H1 (cell line): ENCODE data around the gene KRT1. TPM values are rescaled to one million over a fixed set of nuclear protein-coding genes. Genes with fewer than 3 reads are reported as not detected.

Experiments used
- CTCF ChIA-PET: fragments of 300-600 bp; sonication (Branson Sonifier 250); formaldehyde crosslinking; loops from one replicate; lab custom pipeline; 2021; ENCODE audit not compliant: partially characterized antibody; lab: Charles Lee
- POLR2A ChIA-PET: fragments of 300-600 bp; sonication (Branson Sonifier 250); formaldehyde crosslinking; loops from one replicate; lab custom pipeline; 2021; ENCODE audit warnings: inconsistent platforms; ENCODE audit not compliant: partially characterized antibody; lab: Charles Lee
- DNase-seq, 2 experiments: peaks; one replicate each; pipeline versions ENCODE4 v3.0.0 to v3.0.0-alpha.2; 2010 to 2022; ENCODE audit warnings: low spot score in 2 of 2, low read depth in 1 of 2, mixed read lengths in 1 of 2
- FAIRE-seq: peaks from 2 replicates; lab custom pipeline; 2011; peaks lifted over from hg19 to GRCh38; lab: Jason Lieb, UNC
- H2AFZ ChIP-seq: 2 replicates; pipeline ENCODE4 v1.8.1; 2012; ENCODE audit warnings: low read length, inconsistent platforms
- H2AK5ac ChIP-seq: 2 replicates; pipeline ENCODE4 v1.6.1; 2013; ENCODE audit warnings: low read depth, low read length
- H2BK120ac ChIP-seq: replicated peaks from 2 replicates; pipeline ENCODE3; 2013; ENCODE audit warnings: low read depth, low read length, inconsistent platforms
- H2BK12ac ChIP-seq: 2 replicates; pipeline ENCODE4 v1.6.1; 2013; ENCODE audit warnings: low read depth, low read length
- H2BK15ac ChIP-seq: 2 replicates; pipeline ENCODE4 v1.6.1; 2013; ENCODE audit warnings: low read length
- H2BK20ac ChIP-seq: 2 replicates; pipeline ENCODE4 v1.6.1; 2013; ENCODE audit warnings: low read length
- H2BK5ac ChIP-seq: 2 replicates; pipeline ENCODE4 v1.6.1; 2013; ENCODE audit warnings: low read depth, low read length
- H3K14ac ChIP-seq: 2 replicates; pipeline ENCODE4 v1.6.1; 2013; ENCODE audit warnings: inconsistent platforms; ENCODE audit not compliant: insufficient read length
- H3K18ac ChIP-seq: 2 replicates; pipeline ENCODE4 v1.6.1; 2013; ENCODE audit warnings: low read length; ENCODE audit errors: extremely low read depth
- H3K23ac ChIP-seq: 2 replicates; pipeline ENCODE4 v1.6.1; 2013; ENCODE audit warnings: inconsistent platforms; ENCODE audit not compliant: insufficient read length
- H3K23me2 ChIP-seq: 2 replicates; pipeline ENCODE4 v1.6.1; 2013; ENCODE audit warnings: low read depth, low read length
- H3K27ac ChIP-seq: 2 replicates; pipeline ENCODE4 v1.6.1; 2011; ENCODE audit warnings: low read depth, low read length, inconsistent platforms
- H3K27me3 ChIP-seq, 4 experiments: replicated peaks in 1 of 4; 1 replicate in 1 of 4; 2 replicates in 3 of 4; pipeline versions ENCODE4 v1.6.1 to v1.8.1; 2011 to 2013; ENCODE audit warnings: low read length in 3 of 4, mild to moderate bottlenecking in 3 of 4, inconsistent platforms in 2 of 4, mixed read lengths in 2 of 4, moderate library complexity in 1 of 4; ENCODE audit not compliant: control insufficient read depth in 3 of 4, insufficient read depth in 3 of 4; ENCODE audit errors: extremely low read depth in 1 of 4
- H3K36me3 ChIP-seq, 4 experiments: 2 replicates each; pipeline versions ENCODE4 v1.6.1 to v1.8.1; 2011 to 2013; ENCODE audit warnings: mild to moderate bottlenecking in 4 of 4, low read length in 3 of 4, moderate library complexity in 2 of 4, control low read depth in 1 of 4, inconsistent platforms in 1 of 4; ENCODE audit not compliant: insufficient read depth in 4 of 4, control insufficient read depth in 2 of 4
- H3K4ac ChIP-seq: replicated peaks from 2 replicates; pipeline ENCODE3; 2013; ENCODE audit warnings: low read length, low read depth, mixed read lengths, inconsistent platforms; ENCODE audit not compliant: insufficient read length
- H3K4me1 ChIP-seq, 4 experiments: replicated peaks in 1 of 4; 1 replicate in 1 of 4; 2 replicates in 3 of 4; pipeline versions ENCODE4 v1.6.1 to v1.8.1; 2011 to 2013; ENCODE audit warnings: low read length in 3 of 4, inconsistent platforms in 2 of 4, mixed read lengths in 1 of 4; ENCODE audit not compliant: insufficient read depth in 4 of 4, control insufficient read depth in 3 of 4
- H3K4me2 ChIP-seq, 2 experiments: 2 replicates each; pipeline versions ENCODE4 v1.6.1 to v1.8.1; 2011 to 2013; ENCODE audit warnings: low read depth in 2 of 2, low read length in 2 of 2, control low read depth in 1 of 2, inconsistent platforms in 1 of 2, mild to moderate bottlenecking in 1 of 2; ENCODE audit not compliant: insufficient read depth in 1 of 2
- H3K4me3 ChIP-seq, 4 experiments: fragments of 200-600, 300-600 bp in 1 of 4; sonication (generic), shearing (Covaris generic), sonication (Bioruptor Twin) in 1 of 4; 2 replicates each; pipeline versions ENCODE4 v1.5.1 to v1.8.1; 2011 to 2016; ENCODE audit warnings: low read length in 4 of 4, low read depth in 3 of 4, control low read depth in 2 of 4, inconsistent platforms in 2 of 4, mild to moderate bottlenecking in 2 of 4, mixed read lengths in 1 of 4, moderate library complexity in 1 of 4; ENCODE audit not compliant: insufficient read depth in 2 of 4; ENCODE audit errors: extremely low read depth in 1 of 4
- H3K56ac ChIP-seq: replicated peaks from 2 replicates; pipeline ENCODE3; 2013; ENCODE audit warnings: low read depth, mild to moderate bottlenecking, mixed read lengths, low read length, inconsistent platforms; ENCODE audit not compliant: insufficient read length
- H3K79me1 ChIP-seq: 2 replicates; pipeline ENCODE4 v1.6.1; 2013; ENCODE audit warnings: low read depth, low read length, control low read depth
- H3K79me2 ChIP-seq, 2 experiments: 2 replicates each; pipeline versions ENCODE4 v1.6.1 to v1.8.1; 2012 to 2013; ENCODE audit warnings: low read length in 2 of 2, mild to moderate bottlenecking in 2 of 2, inconsistent platforms in 1 of 2; ENCODE audit not compliant: insufficient read depth in 2 of 2, control insufficient read depth in 1 of 2
- H3K9ac ChIP-seq, 4 experiments: replicated peaks in 1 of 4; 1 replicate in 1 of 4; 2 replicates in 3 of 4; pipeline versions ENCODE4 v1.6.1 to v1.8.1; 2011 to 2013; ENCODE audit warnings: low read depth in 3 of 4, low read length in 3 of 4, control low read depth in 2 of 4, mild to moderate bottlenecking in 2 of 4, moderate library complexity in 2 of 4, inconsistent platforms in 1 of 4; ENCODE audit errors: extremely low read depth in 1 of 4
- H3K9me3 ChIP-seq, 2 experiments: 2 replicates each; pipeline versions ENCODE4 v1.6.1 to v1.8.1; 2012 to 2013; ENCODE audit warnings: mild to moderate bottlenecking in 2 of 2, moderate library complexity in 2 of 2, control low read depth in 1 of 2, inconsistent platforms in 1 of 2, low read depth in 1 of 2, low read length in 1 of 2, mixed read lengths in 1 of 2; ENCODE audit not compliant: insufficient read depth in 2 of 2
- H4K20me1 ChIP-seq, 2 experiments: replicated peaks in 1 of 2; 2 replicates each; pipeline versions ENCODE3 to v1.8.1; 2011 to 2013; ENCODE audit warnings: inconsistent platforms in 2 of 2, low read length in 2 of 2, mild to moderate bottlenecking in 1 of 2; ENCODE audit not compliant: insufficient read depth in 2 of 2, control insufficient read depth in 1 of 2
- H4K5ac ChIP-seq: 2 replicates; pipeline ENCODE4 v1.6.1; 2013; ENCODE audit warnings: low read length, low read depth, mixed read lengths, inconsistent platforms; ENCODE audit not compliant: insufficient read length
- H4K8ac ChIP-seq: 2 replicates; pipeline ENCODE4 v1.8.0; 2013; ENCODE audit warnings: mild to moderate bottlenecking, moderate library complexity, low read length, inconsistent platforms; ENCODE audit not compliant: insufficient read depth; ENCODE audit errors: extremely low read depth
- H4K91ac ChIP-seq: replicated peaks from 2 replicates; pipeline ENCODE3; 2013; ENCODE audit warnings: low read length, mixed read lengths, inconsistent platforms; ENCODE audit not compliant: insufficient read length
- ASH2L ChIP-seq: fragments of 200-600, 300-600 bp; sonication (generic); IDR thresholded peaks from one replicate; pipeline ENCODE4 v1.7.1; 2017; ENCODE audit warnings: low read length
- CEBPB ChIP-seq: IDR thresholded peaks from 2 replicates; pipeline ENCODE4 v1.6.1; 2012; ENCODE audit warnings: low read depth, low read length
- CTCF ChIP-seq, 3 experiments: IDR thresholded peaks; 1 replicate in 2 of 3; 2 replicates in 1 of 3; pipeline versions ENCODE4 v1.5.1 to v1.6.1; 2011; ENCODE audit warnings: low read length in 3 of 3, mild to moderate bottlenecking in 3 of 3, inconsistent platforms in 2 of 3, low read depth in 1 of 3, moderate library complexity in 1 of 3; ENCODE audit not compliant: insufficient read depth in 1 of 3; ENCODE audit errors: control extremely low read depth in 1 of 3
- EP300 ChIP-seq, 2 experiments: IDR thresholded peaks; 1 replicate in 1 of 2; 2 replicates in 1 of 2; pipeline ENCODE4 v1.6.1; 2011 to 2012; ENCODE audit warnings: low read depth in 2 of 2, low read length in 2 of 2, mild to moderate bottlenecking in 2 of 2, borderline replicate concordance in 1 of 2, inconsistent platforms in 1 of 2, moderate library complexity in 1 of 2
- GTF2F1 ChIP-seq: IDR thresholded peaks from 2 replicates; pipeline ENCODE4 v1.6.1; 2012; ENCODE audit warnings: low read depth, low read length, improper control_type of control experiment, borderline replicate concordance
- KDM1A ChIP-seq: fragments of 200-600, 300-600 bp; sonication (generic); IDR thresholded peaks from 2 replicates; pipeline ENCODE4 v1.7.1; 2016; ENCODE audit warnings: mild to moderate bottlenecking, low read length, borderline replicate concordance
- NANOG ChIP-seq: IDR thresholded peaks from 2 replicates; pipeline ENCODE4 v1.6.1; 2011; ENCODE audit warnings: low read length, low read depth, mild to moderate bottlenecking, inconsistent platforms; ENCODE audit not compliant: insufficient read depth, poor library complexity, severe bottlenecking
- POLR2A ChIP-seq, 2 experiments: IDR thresholded peaks; 1 replicate in 1 of 2; 2 replicates in 1 of 2; pipeline ENCODE4 v1.6.1; 2011; ENCODE audit warnings: low read depth in 2 of 2, low read length in 2 of 2, mild to moderate bottlenecking in 2 of 2; ENCODE audit errors: control extremely low read depth in 1 of 2
- RXRA ChIP-seq: IDR thresholded peaks from 2 replicates; pipeline ENCODE4 v1.6.1; 2011; ENCODE audit warnings: low read depth, mild to moderate bottlenecking, low read length, moderate library complexity; ENCODE audit not compliant: insufficient read depth
- SIN3A ChIP-seq, 2 experiments: IDR thresholded peaks in 1 of 2; conservative IDR thresholded peaks in 1 of 2; 2 replicates each; pipeline ENCODE4 v1.6.1; 2011 to 2012; ENCODE audit warnings: low read length in 2 of 2, improper control_type of control experiment in 1 of 2, low read depth in 1 of 2, mild to moderate bottlenecking in 1 of 2
- SUZ12 ChIP-seq: fragments of 200-600 bp; sonication (generic); IDR thresholded peaks from 2 replicates; pipeline ENCODE4 v1.6.1; 2012; ENCODE audit warnings: mild to moderate bottlenecking, inconsistent platforms, low read length, moderate library complexity, mixed read lengths
- TAF7 ChIP-seq: optimal IDR thresholded peaks from 2 replicates; pipeline ENCODE3; 2011; ENCODE audit warnings: low read depth, mild to moderate bottlenecking, inconsistent platforms, low read length, moderate library complexity, borderline replicate concordance
- TCF12 ChIP-seq: IDR thresholded peaks from 2 replicates; pipeline ENCODE4 v1.6.1; 2011; ENCODE audit warnings: low read depth, mild to moderate bottlenecking, low read length
- polyA plus RNA-seq, 7 experiments: library from polyadenylated mRNA; depleted of rRNA in 3 of 7; stranded (reverse) in 5 of 7; unstranded in 2 of 7; fragments of >200 nt in 5 of 7; fragments of 200-250 nt in 2 of 7; gene quantifications; 1 replicate in 5 of 7; 2 replicates in 1 of 7; 4 replicates in 1 of 7; pipeline versions ENCODE4 v1.2.1 to v1.2.3, GENCODE V29; 2011 to 2013; ENCODE audit warnings: missing spikeins in 2 of 7, mixed read lengths in 2 of 7
- total RNA-seq: library from RNA; stranded (reverse); fragmentation: NEBNext Ultra II Directional; extraction: Animal tissue kit (Norgen Biotek cat#: 25700); gene quantifications from 2 replicates; pipeline ENCODE4 v1.2.1, GENCODE V29; 2021

The KRT1 gene
- total and polyA plus RNA-seq, 2 of the 8 experiments (the other 6 are each of a cell fraction or from before 2014, with no cell fraction given), result not detected

GRCh38 chr12:52669426-52669825 is 10.8 kb downstream of the KRT1 start:
- Histone ChIP-seq H4K5ac (no peak overlapping the region), H3K18ac (no peak overlapping the region), H3K14ac (no peak overlapping the region), H3K23me2 (no peaks in the 10 kb centered on the region; the same call in 1 of the 2 replicates), H2BK20ac (no peak overlapping the region), H3K27me3 (no peaks in the 10 kb centered on the region; a peak in 1 of 7 replicates), H3K23ac (no peak overlapping the region), H2AK5ac (no peak overlapping the region), H3K27ac (no peak overlapping the region), H2AFZ (no peak overlapping the region), H3K36me3 (no peaks in the 10 kb centered on the region), H2BK12ac (no peak overlapping the region), H3K56ac (no peak overlapping the region), H3K4me2 (no peak overlapping the region), H4K8ac (no peak overlapping the region), H3K9me3 (no peaks in the 10 kb centered on the region), H3K4me3 (no peak overlapping the region), H3K4me1 (no peaks in the 10 kb centered on the region), H2BK15ac (no peak overlapping the region), H3K79me2 (no peaks in the 10 kb centered on the region), H4K20me1 (no peaks in the 10 kb centered on the region), H2BK5ac (no peak overlapping the region), H2BK120ac (no peak overlapping the region), H3K9ac (no peak overlapping the region), H3K79me1 (no peaks in the 10 kb centered on the region), H3K4ac (no peak overlapping the region), H4K91ac (no peak overlapping the region)
- ChIA-PET CTCF (no interaction called here), POLR2A (no interaction called here)
- FAIRE-seq (no peak), DNase-seq (no peak)
- TF ChIP-seq SUZ12 (no peak), TCF12 (no peak), SIN3A (conservative IDR thresholded peaks at IDR 0.05 in 1 of 2, IDR thresholded peaks at IDR 0.05 in 1 of 2; ENCODE audit: low read depth in 1 of 2, low read length in 2 of 2) (no peak), ASH2L (no peak), EP300 (IDR thresholded peaks at IDR 0.05; ENCODE audit: borderline replicate concordance in 1 of 2, low read depth in 2 of 2, low read length in 2 of 2) (no peak), CTCF (IDR thresholded peaks at IDR 0.05; ENCODE audit: control extremely low read depth in 1 of 3, insufficient read depth in 1 of 3, low read depth in 1 of 3, low read length in 3 of 3) (no peak), GTF2F1 (no peak), TAF7 (no peak), CEBPB (no peak), KDM1A (no peak), NANOG (no peak), RXRA (no peak), POLR2A (IDR thresholded peaks at IDR 0.05; ENCODE audit: control extremely low read depth in 1 of 2, low read depth in 2 of 2, low read length in 2 of 2) (no peak)
